GM10248 (cell line): ENCODE data around the gene ARHGAP25.

Experiments used
- CTCF ChIA-PET: fragments of 300-600 bp; sonication (Branson Sonifier 250); formaldehyde crosslinking; extraction: SDS; loops from one replicate; lab custom pipeline; 2021; ENCODE audit warnings: antibody characterized with exemption; lab: Yijun Ruan, JAX
- POLR2A ChIA-PET: fragments of 350-650 bp; sonication (Branson Sonifier 250); formaldehyde crosslinking; extraction: SDS; loops from one replicate; lab custom pipeline; 2020; ENCODE audit warnings: antibody characterized with exemption; lab: Yijun Ruan, JAX
- DNase-seq: peaks from one replicate; pipeline ENCODE4 v3.0.0; 2012; ENCODE audit errors: extremely low spot score
- TF ChIP-seq, protein P1 (sequence below): IDR thresholded peaks from 2 replicates; pipeline ENCODE4 v1.5.1; 2012; ENCODE audit warnings: mild to moderate bottlenecking, low read depth; ENCODE audit errors: extremely low read depth, missing control alignments, control extremely low read depth

ARHGAP25 gene

DNA sequence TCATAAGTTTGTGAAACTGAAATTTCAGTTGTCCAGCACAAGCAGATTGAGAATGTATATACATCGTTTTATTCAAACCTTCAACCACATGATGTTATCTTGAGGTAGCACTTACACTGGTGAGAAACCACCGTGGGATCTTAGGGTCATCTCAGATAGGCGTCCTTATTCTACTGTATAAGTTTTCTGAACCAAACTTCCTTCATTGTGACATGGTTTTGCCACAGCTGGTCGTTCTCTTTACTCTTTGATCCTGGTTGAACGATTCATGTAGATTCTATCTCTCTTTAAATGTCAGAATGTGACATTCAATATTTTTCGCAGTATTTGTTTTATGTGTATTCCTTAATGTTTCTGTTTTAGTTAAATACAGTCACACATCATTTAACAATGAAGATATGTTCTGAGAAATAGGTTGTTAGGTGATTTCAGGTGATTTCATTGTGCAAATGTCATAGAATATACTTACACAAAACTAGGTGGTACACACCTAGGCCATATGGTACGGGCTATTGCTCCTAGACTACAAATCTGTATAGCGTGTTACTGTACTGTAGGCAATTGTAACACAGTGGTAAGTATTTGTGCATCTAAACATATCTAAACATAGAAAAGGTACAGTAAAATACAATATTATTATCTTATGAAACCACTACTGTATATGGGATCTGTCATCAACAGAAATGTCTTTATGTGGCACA is 17.9 kb upstream of the ARHGAP25 start:
- ChIA-PET POLR2A (no interaction called here), CTCF (interaction anchor here (0.8 to 4.0 kb wide), 23 partner anchors 10 to 253 kb away, joined by 3 to 25 read pairs (median 4); partner anchors contain the start of genes APLF, ARHGAP25 and FBXO48)
- DNase-seq = no peak
- TF ChIP-seq, protein P1, sequence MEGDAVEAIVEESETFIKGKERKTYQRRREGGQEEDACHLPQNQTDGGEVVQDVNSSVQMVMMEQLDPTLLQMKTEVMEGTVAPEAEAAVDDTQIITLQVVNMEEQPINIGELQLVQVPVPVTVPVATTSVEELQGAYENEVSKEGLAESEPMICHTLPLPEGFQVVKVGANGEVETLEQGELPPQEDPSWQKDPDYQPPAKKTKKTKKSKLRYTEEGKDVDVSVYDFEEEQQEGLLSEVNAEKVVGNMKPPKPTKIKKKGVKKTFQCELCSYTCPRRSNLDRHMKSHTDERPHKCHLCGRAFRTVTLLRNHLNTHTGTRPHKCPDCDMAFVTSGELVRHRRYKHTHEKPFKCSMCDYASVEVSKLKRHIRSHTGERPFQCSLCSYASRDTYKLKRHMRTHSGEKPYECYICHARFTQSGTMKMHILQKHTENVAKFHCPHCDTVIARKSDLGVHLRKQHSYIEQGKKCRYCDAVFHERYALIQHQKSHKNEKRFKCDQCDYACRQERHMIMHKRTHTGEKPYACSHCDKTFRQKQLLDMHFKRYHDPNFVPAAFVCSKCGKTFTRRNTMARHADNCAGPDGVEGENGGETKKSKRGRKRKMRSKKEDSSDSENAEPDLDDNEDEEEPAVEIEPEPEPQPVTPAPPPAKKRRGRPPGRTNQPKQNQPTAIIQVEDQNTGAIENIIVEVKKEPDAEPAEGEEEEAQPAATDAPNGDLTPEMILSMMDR = no peak

DNA sequence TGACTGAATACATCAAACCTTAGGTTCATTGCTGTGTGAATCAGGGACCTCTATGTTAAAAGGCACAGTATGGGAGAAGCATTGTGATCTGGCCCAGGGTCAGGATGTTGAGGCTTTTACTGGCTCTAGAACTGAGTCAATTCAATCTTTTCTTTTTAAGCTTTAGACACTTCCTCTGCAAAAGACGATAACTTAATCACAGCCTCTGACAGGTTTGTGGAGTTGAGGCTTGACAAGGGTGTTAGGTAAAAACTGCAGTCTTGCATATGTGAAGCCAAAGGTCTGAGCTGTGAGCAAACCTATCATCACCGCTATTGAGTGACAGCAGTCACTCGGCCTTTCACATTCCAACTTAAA is 17.3 kb upstream of the ARHGAP25 start:
- TF ChIP-seq, protein P1 = no peak
- CTCF ChIA-PET = interaction anchor here (0.8 to 4.0 kb wide), 14 partner anchors 8 to 254 kb away, joined by 3 to 23 read pairs (median 6); partner anchors contain the start of gene ARHGAP25
- DNase-seq = no peak
- POLR2A ChIA-PET = no interaction called here

DNA sequence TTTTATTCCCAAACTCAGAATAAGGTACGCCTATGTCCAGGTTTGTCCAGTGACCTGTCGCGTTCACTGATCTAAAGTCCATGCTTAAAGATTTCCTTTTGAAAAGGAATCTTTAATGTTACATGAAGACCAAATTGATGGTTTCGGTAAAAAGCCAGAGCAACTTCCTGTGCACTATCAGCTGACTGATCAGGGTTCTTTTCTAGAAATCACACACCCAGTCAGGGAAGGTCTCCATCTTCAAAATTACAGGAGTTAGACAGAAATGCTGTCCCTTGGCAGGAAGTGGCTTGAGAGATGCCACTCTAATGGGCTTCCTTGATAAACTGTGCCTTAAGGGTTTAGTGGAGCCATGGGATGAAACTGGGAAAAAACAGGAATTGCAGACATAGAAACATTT is 14.7 kb upstream of the ARHGAP25 start:
- DNase-seq = no peak
- CTCF ChIA-PET = interaction anchor here (1.4 to 7.3 kb wide), 4 partner anchors 10 to 223 kb away, joined by 6 to 60 read pairs (median 18); no protein-coding TSS in a partner anchor
- POLR2A ChIA-PET = no interaction called here
- TF ChIP-seq, protein P1 = no peak

DNA sequence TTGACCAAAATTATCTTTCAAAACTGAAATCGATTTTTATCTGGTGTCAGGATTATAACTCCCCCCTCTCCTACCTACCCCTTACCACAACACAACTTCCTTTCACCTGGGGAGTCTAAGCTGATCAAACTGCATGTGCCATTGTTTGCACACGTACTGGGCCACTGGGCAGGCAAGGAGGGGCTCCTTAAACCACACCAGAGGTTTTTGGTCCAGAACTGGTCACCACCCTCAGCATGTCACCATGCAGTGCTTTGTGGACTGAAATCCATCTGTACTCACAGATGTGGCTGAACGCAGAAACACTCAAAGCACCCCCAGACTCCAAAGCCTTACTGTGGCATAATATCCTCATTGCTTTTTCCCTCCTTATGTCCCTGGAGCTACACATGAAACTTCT is 13.9 kb upstream of the ARHGAP25 start:
- POLR2A ChIA-PET = no interaction called here
- TF ChIP-seq, protein P1 = no peak
- DNase-seq = no peak
- CTCF ChIA-PET = interaction anchor here (1.2 to 7.3 kb wide), 7 partner anchors 9 to 257 kb away, joined by 3 to 60 read pairs (median 7); no protein-coding TSS in a partner anchor

DNA sequence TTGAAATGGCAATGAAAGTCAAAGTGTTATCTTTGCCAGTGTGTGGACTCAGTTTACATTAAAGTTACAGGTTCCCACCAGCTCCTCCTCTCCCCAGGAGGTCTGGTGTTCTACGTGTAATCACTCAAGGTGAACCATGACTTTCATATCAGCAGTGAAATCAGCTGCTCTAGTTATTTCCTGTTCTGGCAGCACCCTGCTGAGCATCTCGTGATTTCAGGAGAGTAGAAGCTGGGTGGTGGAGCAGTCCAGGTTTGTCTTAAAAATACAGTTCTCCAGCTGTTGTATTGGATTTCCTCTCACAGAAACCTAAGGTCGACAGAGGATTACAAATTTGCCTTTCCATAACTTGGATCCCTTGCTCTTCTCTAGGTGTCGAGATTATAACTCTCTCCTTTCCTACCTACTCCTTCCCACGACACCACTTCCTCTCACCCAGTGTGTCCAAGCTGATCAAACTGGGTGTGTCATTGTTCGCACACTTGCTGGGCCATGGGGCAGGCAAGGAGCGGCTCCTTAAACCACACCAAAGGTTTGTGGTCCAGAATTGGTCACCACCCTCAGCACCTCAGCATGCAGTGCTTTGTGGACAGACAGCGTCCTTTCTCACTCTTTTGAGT is 13.0 kb upstream of the ARHGAP25 start:
- ChIA-PET CTCF (interaction anchor here (0.7 to 7.3 kb wide), 16 partner anchors 8 to 258 kb away, joined by 3 to 60 read pairs (median 3); no protein-coding TSS in a partner anchor), POLR2A (no interaction called here)
- TF ChIP-seq, protein P1 = no peak
- DNase-seq = no peak

DNA sequence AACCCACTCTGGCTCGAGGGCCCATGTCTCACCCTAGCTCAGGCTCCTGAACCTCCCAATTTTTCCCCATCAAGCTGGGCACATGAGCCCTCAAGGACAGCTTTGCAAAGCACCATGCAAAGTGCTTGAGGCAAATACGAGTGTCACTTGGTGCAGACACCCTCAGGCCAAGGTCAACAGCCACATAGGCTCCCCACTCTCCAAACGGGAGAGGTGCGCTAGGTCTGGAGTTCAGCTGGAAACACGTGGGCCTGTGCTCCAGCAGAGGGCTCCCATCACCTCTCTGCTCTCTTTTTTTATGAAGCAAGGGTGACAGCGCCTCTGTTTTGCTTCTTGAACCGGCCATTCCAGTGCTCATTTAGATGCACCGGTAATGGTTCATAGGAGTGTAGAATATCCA is 11.9 kb upstream of the ARHGAP25 start:
- POLR2A ChIA-PET = no interaction called here
- DNase-seq = no peak
- TF ChIP-seq, protein P1 = no peak
- CTCF ChIA-PET = interaction anchor here (0.7 to 7.3 kb wide), 12 partner anchors 8 to 281 kb away, joined by 3 to 60 read pairs (median 7); partner anchors contain the start of gene ARHGAP25
